DMS114 treated with DMSO at 0.1 percent for 48 hours (cell line): ENCODE data around the gene B4GALNT4.
"Not testable (repeated sequence)": the region's sequence is repeated elsewhere in the genome, so short reads cannot be mapped to it uniquely, and the experiment has no call there.

Experiments used
- DNase-seq: peaks from one replicate; lab custom pipeline; 2025; ENCODE audit not compliant: unreplicated experiment; lab: John Stamatoyannopoulos, UW

The B4GALNT4 gene

GRCh38 chr11:405954-406795, 36.9 kb downstream of the B4GALNT4 start:
- DNase-seq = no peak

DNA sequence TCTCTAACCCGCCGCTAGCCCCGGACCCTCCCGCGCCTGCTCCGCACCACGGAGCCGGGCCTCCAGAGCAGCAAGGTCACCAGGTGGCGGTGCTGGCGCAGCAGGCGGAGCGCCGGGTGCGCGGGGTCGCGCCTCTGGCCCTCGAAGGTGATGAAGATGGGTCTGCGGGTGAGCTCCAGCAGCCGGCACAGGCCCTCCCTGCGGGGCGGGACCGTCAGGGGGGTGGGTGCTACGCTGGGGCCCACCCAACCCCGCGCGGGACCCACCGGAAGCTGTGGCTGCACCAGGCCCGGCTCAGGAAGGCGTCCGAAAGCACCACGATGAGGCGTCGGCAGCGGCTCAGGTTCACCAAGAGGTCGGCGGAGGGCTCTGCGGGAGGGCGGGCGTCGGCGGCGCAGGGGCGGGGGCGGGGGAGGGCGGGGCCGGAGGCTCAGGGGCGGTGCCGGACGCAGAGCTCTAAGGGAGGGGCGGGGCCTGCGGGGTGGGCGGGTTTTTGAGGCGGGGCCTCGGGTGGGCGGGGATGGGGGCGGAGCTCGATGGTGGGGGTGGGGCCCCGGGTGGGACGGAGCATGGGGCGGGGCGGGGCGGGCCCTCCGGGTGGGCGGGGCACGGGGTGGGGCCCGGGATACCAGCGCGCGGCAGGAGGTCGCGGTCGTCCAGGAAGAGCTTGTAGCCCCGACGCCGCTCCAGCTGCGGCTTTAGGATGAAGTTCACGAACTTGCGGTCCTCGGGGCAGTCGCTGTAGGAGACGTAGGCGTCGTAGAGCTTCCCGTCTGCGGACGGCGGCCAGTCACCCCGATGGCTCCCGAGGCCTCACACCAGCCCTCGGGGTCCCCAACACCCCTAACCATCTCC, 37.7 kb downstream of the B4GALNT4 start:
- DNase-seq = no peak

- DNase-seq = no peak
These were observed 38.4 kb downstream of the B4GALNT4 start for GRCh38 chr11:407651-408123.

GRCh38 chr11:408154-409007, 39.1 kb downstream of the B4GALNT4 start:
- no peak for DNase-seq

DNA sequence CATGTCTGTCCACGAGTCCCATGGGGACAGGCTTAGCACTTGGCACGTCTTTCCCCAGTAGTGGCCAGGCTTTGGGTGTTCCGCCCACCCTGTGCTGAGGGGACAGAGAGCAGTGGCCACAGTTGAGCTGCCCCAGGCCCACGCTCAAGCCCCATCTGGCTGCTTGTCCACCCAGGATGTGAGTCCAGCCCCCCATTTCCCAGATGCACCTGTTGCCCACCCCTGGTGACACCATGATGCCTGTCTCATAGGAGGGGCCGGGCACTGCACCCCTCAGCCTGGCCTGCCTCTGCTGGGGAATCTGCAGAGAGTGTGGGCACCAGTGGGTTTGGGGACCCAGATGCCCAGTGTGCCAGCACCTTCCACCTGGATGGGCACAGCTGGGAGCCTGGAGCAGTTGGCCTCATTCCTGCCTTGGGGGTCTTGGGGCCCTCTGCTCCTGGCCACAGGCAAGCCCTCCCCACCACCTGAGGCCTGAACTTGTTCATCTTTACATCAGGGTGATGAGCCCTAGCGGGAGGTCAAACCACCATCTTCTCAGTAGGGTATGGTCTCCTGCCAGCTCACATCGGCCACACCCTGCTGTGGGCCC, 39.8 kb downstream of the B4GALNT4 start:
- no peak for DNase-seq

- no peak for DNase-seq
These were observed 40.5 kb downstream of the B4GALNT4 start for GRCh38 chr11:409600-410483.

DNA sequence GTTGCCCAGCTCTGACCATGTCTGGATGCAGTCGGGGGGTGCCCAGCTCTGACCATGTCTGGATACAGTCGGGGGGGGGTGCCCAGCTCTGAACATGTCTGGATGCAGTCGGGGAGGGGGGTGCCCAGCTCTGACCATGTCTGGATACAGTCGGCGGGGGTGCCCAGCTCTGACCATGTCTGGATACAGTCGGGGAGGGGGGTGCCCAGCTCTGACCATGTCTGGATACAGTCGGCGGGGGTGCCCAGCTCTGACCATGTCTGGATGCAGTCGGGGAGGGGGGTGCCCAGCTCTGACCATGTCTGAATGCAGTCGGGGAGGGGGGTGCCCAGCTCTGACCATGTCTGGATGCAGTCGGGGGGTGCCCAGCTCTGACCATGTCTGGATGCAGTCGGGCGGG, 41.4 kb downstream of the B4GALNT4 start:
- not testable (repeated sequence) for DNase-seq

DNA sequence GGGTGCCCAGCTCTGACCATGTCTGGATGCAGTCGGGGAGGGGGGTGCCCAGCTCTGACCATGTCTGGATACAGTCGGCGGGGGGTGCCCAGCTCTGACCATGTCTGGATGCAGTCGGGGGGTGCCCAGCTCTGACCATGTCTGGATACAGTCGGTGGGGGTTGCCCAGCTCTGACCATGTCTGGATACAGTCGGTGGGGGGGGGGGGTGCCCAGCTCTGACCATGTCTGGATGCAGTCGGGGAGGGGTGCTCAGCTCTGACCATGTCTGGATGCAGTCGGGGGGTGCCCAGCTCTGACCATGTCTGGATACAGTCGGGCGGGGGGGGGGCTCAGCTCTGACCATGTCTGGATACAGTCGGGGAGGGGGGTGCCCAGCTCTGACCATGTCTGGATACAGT, 42.2 kb downstream of the B4GALNT4 start:
- not testable (repeated sequence) for DNase-seq

DNA sequence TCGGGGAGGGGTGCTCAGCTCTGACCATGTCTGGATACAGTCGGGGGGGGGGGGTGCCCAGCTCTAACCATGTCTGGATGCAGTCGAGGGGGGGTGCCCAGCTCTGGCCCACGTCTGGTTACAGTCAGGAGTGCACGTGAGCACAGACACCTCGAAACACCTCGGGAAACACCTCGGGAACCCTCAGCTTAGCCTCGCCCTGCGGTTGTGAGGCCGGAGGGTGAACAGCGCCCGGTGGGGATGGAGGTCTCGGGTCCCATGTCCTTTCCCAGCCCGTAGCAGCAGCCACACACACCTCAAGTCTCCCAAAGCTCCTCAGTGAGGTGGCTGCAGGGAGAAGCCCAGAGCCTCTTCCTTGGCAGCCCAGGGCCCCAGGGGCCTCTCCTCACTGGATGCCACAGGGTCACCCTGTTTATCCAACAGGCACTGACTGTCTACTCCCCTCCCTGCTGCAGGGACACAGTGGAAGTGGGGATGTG, 43.4 kb downstream of the B4GALNT4 start:
- DNase-seq = no peak

DNA sequence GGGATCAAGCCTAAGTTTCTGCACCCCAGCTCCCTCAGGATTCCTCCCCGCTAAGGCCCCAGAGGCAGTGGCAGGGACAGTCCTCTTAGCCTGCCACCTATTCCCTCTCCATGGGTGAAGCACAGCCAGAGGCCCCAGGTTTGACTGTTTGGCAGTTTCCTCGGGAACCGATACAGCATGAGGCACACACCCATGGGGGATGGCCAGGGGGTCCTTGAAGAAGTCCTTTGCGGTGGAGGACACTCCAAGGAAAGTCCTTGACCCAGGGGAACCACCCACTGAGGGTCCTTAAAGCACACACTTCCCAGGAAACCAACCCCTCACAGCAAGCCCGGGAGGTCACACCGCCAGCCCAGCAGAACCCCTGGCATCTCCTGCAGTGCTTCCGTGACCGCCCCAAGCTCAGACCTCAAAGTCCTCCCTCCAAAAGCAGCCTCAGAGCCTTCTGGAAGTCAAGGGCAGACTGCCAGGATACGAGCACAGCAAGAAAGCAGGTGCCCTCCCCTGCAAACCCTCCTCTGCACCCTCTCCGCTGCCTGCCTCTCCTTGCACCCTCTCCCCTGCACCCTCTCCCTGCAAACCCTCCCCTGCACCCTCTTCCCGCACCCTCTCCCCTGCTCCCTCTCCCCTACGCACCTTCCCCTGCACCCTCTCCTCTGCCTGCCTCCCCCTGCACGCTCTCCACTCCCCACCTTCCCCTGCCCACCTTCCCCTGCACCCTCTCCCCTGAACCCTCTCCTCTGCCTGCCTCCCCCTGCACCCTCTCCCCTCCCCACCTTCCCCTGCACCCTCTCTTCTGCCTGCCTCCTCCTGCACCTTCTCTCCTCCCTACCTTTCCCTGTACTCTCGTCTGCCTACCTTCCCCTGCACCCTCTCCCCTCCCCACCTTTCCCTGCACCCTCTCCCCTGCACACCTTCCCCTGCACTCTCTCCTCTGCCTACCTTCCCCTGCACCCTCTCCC, 44.1 kb downstream of the B4GALNT4 start:
- DNase-seq = no peak

- no peak for DNase-seq
These were observed 45.1 kb downstream of the B4GALNT4 start for GRCh38 chr11:414318-414857.

- no peak for DNase-seq
These were observed 46.3 kb downstream of the B4GALNT4 start for GRCh38 chr11:415640-416041.

DNA sequence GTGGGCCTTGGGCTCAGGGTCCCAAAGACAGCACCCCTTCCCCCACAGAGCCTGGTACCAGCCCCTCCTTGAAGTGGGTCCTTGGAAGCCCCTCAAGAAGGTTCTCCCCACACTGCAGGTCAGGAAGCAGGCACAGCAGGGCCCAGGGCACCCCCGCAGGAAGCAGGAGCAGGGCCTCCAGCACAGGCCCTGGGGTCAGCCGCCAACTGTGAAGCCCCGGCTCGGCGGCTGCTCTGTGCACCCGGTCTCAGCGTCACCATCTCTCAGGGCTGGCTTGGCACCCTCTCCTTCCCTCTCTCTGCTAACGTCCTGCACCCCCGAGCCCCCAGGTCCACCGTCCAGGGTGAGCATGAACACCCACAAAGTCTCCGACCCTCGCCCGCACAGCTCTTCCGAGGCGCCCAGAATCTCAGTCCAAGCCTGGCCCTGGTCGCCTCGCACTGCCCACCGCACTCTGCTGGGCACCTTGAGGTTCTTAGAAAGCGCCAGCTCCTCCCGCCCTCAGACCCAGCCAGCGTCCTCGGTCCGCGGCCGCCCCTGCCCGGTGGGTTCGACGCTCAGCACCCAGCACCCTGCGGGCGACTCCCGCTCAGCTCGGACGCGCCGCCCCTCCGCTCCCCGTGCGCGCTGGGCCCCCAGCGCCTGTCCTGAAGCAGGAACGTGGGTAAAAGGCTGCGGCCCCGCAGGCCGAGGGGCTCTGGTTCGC, 46.9 kb downstream of the B4GALNT4 start:
- DNase-seq = no peak

- DNase-seq = no peak
These were observed 47.7 kb downstream of the B4GALNT4 start for GRCh38 chr11:416757-417621.

GRCh38 chr11:417652-418342, 48.5 kb downstream of the B4GALNT4 start:
- DNase-seq = no peak
